ENCODE measurements around the gene CENPB. TPM values are rescaled to one million over a fixed set of nuclear protein-coding genes. Genes with fewer than 3 reads are reported as not detected.

Gene CENPB
- polyA plus RNA-seq, 1 donor (not counting 4 experiments of a cell fraction or from before 2014, with no cell fraction given) = 18.1 TPM

DNA sequence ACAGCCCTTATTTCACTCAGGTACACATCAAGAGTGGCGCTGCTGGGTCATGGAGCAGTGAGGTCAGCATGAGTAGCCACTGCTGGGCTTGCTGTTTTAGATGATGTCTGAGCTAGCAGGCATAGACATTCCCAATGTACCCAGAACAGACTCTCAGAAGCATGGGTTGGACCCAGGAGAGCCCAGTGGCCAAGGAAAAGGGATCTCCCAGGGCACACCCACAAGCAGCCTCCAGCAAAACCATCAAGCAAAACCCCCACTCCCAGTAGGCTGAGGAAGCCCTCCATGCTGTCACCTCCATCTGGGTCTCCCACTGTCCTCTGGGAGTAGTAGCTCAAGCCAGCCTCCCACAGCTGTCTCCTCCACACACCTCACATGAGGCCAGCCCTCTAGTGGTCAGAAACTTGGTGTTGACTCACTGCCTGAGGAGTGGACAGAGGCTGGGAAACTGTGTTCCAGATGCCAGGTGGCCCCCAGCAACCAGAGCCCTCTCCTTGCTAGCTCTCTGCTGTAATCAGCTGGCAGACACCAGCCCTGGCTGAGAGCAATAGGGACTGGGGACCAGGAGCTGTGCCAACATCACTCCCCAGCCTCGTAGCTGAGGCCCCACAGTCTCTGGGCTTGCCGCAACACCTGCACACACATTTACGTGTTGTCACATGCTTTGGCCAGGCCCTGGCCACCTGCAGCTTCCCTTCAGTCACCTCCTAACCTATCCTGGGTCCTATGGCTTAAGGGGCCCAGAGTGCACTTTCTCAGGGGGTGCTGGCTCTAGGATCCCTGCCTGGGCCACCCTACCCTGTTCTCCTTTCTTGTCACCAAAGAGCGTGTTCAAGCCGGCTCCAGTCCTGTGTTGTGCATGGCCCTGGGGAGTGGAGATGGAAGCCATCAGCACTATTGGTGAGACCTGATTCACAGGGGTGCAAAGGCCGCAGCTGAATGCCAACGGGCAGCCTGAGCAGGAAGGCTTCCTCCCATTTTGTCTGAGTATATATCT is 31.9 kb upstream of the CENPB start:
- Histone ChIP-seq H3K4me3 (ENCODE audit: control insufficient read depth in 2 of 3, extremely low read depth in 1 of 3, insufficient read depth in 2 of 3, low read depth in 1 of 3, low read length in 3 of 3) (no peak overlapping the region), H3K79me2 (ENCODE audit: control insufficient read depth, insufficient read depth, low read length) (peaks cover 8% of the 10 kb centered on the region), H3K9ac (ENCODE audit: control insufficient read depth, extremely low read depth, insufficient read depth, low read length) (no peak overlapping the region), H3K27ac (ENCODE audit: control insufficient read depth, insufficient read depth, low read length) (no peak overlapping the region), H4K20me1 (ENCODE audit: control insufficient read depth, extremely low read depth, insufficient read depth, low read length) (no peaks in the 10 kb centered on the region), H3K4me1 (ENCODE audit: control insufficient read depth, extremely low read depth, insufficient read depth, low read length) (peaks cover 29% of the 10 kb centered on the region), H3K27me3 (ENCODE audit: control insufficient read depth, extremely low read depth, insufficient read depth, low read length) (no peaks in the 10 kb centered on the region), H3K4me2 (ENCODE audit: control insufficient read depth, extremely low read depth, insufficient read depth, low read depth, low read length) (peak overlapping the region; percentile 25), H3K36me3 (ENCODE audit: control insufficient read depth in 2 of 2, extremely low read depth in 1 of 2, insufficient read depth in 2 of 2, low read length in 2 of 2) (peaks cover 5 to 9% of the 10 kb centered on the region in 2 experiments), H2AFZ (ENCODE audit: control insufficient read depth, low read length) (peak overlapping the region; percentile 23), H3K9me1 (ENCODE audit: control insufficient read depth, extremely low read depth, insufficient read depth, low read length) (no peaks in the 10 kb centered on the region), H3K9me3 (ENCODE audit: control insufficient read depth, low read depth, low read length) (no peaks in the 10 kb centered on the region)
- DNase-seq (ENCODE audit: low read depth, low spot score) (no peak), FAIRE-seq (no peak)
- TF ChIP-seq, protein P1, sequence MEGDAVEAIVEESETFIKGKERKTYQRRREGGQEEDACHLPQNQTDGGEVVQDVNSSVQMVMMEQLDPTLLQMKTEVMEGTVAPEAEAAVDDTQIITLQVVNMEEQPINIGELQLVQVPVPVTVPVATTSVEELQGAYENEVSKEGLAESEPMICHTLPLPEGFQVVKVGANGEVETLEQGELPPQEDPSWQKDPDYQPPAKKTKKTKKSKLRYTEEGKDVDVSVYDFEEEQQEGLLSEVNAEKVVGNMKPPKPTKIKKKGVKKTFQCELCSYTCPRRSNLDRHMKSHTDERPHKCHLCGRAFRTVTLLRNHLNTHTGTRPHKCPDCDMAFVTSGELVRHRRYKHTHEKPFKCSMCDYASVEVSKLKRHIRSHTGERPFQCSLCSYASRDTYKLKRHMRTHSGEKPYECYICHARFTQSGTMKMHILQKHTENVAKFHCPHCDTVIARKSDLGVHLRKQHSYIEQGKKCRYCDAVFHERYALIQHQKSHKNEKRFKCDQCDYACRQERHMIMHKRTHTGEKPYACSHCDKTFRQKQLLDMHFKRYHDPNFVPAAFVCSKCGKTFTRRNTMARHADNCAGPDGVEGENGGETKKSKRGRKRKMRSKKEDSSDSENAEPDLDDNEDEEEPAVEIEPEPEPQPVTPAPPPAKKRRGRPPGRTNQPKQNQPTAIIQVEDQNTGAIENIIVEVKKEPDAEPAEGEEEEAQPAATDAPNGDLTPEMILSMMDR (optimal IDR thresholded peaks at IDR 0.05 in 1 of 3, IDR thresholded peaks at IDR 0.05 in 1 of 3, conservative IDR thresholded peaks at IDR 0.05 in 1 of 3; ENCODE audit: extremely low read depth in 1 of 3, insufficient read depth in 2 of 3, low read length in 3 of 3) = peak; percentile 61 to 79 (median 65)
- no peak for TF ChIP-seq EZH2 (IDR thresholded peaks at IDR 0.05; ENCODE audit: low read length)
- dilution Hi-C loops (cut with MboI; ENCODE audit: extremely low pct_ligation_motif_present, low sequenced_read_pairs) = no loop called here

DNA sequence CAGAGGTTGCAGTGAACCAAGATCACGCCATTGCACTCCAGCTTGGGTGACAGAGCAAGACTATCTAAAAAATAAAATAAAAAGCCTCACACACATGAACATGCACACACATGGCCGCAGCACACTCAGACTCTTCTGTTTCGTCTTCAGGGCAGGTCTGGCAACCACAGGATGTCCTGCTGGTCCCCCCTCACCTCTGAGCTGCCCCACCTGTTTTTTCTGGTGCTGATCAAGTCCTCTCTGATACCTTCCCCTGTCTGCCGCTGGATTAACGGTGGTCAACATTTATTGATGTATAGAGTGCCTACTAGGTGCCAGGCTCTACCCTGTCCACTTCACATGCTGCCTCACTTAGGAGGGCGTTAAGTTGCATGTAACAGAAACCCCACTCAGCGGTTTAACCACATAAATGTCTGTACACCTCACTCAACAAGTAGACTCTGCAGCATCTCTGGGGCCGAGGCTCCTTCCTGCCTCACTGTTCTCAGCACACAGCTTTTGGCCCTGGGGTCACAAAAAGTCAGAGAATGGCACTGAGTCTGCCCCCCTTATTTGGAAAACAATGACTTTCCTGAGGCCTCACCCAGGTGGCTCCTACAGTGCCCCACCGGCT is 29.3 kb upstream of the CENPB start:
- H3K27me3 ChIP-seq (ENCODE audit: control insufficient read depth, extremely low read depth, insufficient read depth, low read length) = no peaks in the 10 kb centered on the region
- H3K9ac ChIP-seq (ENCODE audit: control insufficient read depth, extremely low read depth, insufficient read depth, low read length) = no peak overlapping the region
- H3K4me1 ChIP-seq (ENCODE audit: control insufficient read depth, extremely low read depth, insufficient read depth, low read length) = peaks cover 36% of the 10 kb centered on the region
- dilution Hi-C loops (cut with MboI; ENCODE audit: extremely low pct_ligation_motif_present, low sequenced_read_pairs) = no loop called here
- FAIRE-seq (no peak), DNase-seq (ENCODE audit: low read depth, low spot score) (no peak)
- H3K4me3 ChIP-seq (ENCODE audit: control insufficient read depth in 2 of 3, extremely low read depth in 1 of 3, insufficient read depth in 2 of 3, low read depth in 1 of 3, low read length in 3 of 3) = no peak overlapping the region
- H4K20me1 ChIP-seq (ENCODE audit: control insufficient read depth, extremely low read depth, insufficient read depth, low read length) = no peaks in the 10 kb centered on the region
- no peaks in the 10 kb centered on the region for H3K36me3 ChIP-seq (ENCODE audit: control insufficient read depth in 2 of 2, extremely low read depth in 1 of 2, insufficient read depth in 2 of 2, low read length in 2 of 2)
- H3K4me2 ChIP-seq (ENCODE audit: control insufficient read depth, extremely low read depth, insufficient read depth, low read depth, low read length) = no peak overlapping the region
- TF ChIP-seq, protein P1 (optimal IDR thresholded peaks at IDR 0.05 in 1 of 3, IDR thresholded peaks at IDR 0.05 in 1 of 3, conservative IDR thresholded peaks at IDR 0.05 in 1 of 3; ENCODE audit: extremely low read depth in 1 of 3, insufficient read depth in 2 of 3, low read length in 3 of 3) = no peak
- TF ChIP-seq EZH2 (IDR thresholded peaks at IDR 0.05; ENCODE audit: low read length) = no peak
- H3K79me2 ChIP-seq (ENCODE audit: control insufficient read depth, insufficient read depth, low read length) = no peaks in the 10 kb centered on the region
- H3K27ac ChIP-seq (ENCODE audit: control insufficient read depth, insufficient read depth, low read length) = no peak overlapping the region
- no peak overlapping the region for H2AFZ ChIP-seq (ENCODE audit: control insufficient read depth, low read length)
- no peaks in the 10 kb centered on the region for H3K9me3 ChIP-seq (ENCODE audit: control insufficient read depth, low read depth, low read length)
- no peaks in the 10 kb centered on the region for H3K9me1 ChIP-seq (ENCODE audit: control insufficient read depth, extremely low read depth, insufficient read depth, low read length)

Data from keratinocyte (primary cell).